Left forelimb (tissue), 1 donor: ENCODE data around the gene OR2M4.
"Not testable (repeated sequence)": the region's sequence is repeated elsewhere in the genome, so short reads cannot be mapped to it uniquely, and the experiment has no call there.

Experiments
- DNase-seq: peaks from one replicate; pipeline ENCODE4 v3.0.0-alpha.2; 2018; ENCODE audit warnings: low spot score

The OR2M4 gene, protein sequence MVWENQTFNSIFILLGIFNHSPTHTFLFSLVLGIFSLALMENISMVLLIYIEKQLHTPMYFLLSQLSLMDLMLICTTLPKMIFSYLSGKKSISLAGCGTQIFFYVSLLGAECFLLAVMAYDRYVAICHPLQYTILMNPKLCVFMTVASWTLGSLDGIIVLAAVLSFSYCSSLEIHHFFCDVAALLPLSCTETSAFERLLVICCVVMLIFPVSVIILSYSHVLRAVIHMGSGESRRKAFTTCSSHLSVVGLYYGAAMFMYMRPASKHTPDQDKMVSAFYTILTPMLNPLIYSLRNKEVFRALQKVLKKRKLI

DNA sequence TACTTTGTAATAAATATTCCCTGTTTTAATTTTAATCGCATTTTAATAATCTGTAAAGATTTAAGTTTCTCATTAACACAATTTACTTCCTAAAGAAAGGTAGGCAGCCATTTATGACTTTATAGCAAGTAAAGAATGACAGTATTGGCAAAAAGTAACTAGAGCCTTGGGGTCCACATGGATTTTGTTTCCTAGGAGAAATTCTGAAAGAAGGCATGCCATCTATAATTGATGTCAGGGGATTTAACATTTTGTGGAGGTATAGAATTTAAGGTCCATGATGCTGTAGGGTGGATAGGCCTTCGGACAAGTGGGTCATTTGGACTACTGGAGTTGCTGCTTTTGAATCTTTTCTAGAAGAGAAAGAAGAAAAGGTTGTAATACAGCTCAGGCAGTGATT is at the start of gene OR2M4:
Gene OR2M4, plus strand, starts transcription at position 301 of the 400 bp plus-strand sequence. CDS start 7,512 bp downstream, outside the sequence.
- no peak for DNase-seq

DNA sequence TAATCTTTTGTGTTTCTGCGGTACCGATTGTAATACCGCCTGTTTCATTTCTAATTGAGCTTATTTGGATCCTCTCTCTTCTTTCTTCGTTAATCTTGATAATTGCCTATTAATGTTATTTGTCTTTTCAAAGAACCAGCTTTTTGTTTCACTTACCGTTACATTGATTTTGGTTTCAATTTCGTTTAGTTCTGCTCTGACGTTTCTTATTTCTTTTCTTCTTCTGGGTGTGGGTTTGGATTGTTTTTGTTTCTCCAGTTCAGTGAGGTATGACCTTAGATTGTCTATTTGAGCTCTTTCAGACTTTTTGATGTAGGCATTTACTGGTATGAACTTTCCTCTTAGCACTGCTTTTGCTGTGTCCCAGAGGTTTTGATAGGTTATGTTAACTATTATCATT is 47.2 kb upstream of the OR2M4 start:
- no peak for DNase-seq

DNA sequence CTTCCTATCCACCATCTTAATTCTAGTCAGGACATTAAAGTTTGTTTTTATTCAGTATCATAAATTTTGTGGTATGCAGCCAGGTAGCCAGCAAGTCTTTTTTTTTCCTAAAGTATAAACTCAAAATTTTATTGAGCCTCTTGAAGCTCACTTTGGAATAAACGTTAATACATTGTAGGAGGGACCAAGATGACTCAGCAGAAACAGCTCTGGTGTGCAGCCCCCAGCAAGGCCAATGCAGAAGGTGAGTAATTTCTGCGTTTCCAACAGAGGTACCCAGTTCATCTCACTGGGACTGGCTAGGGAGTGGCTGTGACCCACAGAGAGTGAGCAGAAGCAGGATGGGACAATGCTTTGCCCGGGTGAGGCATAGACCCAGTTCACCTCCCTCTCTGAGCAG is 43.9 kb upstream of the OR2M4 start:
- no peak for DNase-seq

DNA sequence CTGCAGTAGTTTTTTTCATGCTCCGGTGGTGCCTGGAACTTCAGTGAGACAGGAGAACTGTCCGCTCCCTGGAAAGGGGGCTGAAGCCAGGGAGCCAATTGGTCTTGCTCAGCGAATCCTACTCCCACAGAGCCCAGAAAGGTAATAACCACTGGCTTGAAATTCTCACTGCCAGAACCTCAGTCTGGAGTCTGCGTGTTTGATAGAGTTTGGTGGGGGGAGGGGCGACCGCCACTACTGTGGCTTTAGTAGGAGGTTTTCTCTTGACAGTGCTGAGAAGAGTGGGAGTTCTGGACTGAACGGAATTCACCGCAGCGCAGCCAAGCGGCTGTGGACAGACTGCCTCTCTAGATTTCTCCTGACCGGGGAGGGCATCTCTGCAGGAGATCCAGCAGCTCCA is 42.2 kb upstream of the OR2M4 start:
- no peak for DNase-seq

DNA sequence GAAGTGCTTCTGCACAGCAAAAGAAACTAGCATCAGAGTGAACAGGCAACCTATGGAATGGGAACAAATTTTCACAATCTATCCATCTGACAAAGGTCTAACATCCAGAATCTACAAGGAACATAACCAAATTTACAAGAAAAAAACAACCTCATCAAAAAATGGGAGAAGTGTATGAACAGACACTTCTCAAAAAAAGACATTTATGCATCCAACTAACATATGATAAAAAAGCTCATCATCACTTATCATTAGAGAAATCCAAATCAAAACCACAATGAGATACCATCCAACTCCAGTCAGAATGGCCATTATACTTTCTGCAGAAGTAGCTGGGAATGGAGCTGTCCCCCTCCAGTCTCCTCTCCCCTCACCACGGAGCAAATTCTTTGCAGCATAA is 37.1 kb upstream of the OR2M4 start:
- no peak for DNase-seq

DNA sequence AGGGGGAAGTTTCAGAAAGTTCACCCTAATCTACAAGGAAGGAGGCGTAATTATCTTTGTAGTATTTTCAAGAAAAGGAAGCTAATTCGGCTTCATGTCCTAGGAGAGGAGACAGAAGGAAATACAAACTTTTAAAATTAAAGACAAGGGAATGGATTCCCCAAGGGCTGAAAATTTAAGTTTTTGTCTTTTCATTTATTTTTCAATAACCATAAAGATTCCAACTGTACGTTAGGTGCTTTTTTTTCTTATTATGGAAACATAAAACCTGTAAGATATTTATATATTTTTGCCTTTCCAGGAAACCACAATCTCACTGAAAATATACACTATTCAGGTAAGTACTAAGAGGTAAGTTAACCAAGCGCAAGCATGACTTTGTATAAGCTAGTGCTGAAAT is 34.3 kb upstream of the OR2M4 start, which contains the start of gene OR2M3:
Gene OR2M3, plus strand, starts transcription at position 301 of the 400 bp plus-strand sequence. CDS start 5,803 bp downstream, outside the sequence.
- DNase-seq, result no peak

DNA sequence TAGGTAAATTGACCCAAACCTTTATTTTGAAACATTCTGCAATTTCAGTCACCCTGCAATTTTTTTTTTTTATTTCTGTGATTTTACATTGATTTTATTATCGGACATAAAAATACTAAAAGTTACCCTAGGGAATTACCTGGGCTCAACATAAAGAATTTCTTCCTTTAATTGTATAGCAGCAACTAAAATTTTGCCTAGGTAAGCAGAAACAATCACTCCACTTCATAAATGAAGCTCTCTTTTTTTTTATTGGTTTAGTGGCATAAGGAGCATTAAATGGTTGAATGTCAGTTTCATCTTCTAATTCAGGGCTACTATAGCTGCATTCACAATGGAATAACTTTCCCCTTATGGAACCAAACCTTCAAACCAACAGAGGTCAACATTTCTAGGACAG is 15.3 kb upstream of the OR2M4 start:
- no peak for DNase-seq

DNA sequence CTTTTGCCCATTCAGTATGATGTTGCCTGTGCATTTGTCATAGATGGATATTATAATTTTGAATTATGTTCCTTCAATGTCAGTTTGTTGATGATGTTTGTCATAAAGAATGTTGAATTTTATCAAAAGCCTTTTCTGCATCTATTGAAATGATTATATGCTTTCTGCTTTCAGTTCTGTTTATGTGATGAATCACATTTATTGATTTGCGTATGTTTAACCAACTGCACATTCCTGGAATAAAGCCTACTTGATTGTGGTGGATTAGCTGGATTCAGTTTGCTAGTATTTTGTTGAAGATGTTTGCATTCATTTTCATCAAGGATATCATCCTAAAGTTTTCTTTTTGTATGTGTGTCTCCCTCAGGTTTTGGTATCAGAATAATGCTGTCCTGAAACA is 5.7 kb upstream of the OR2M4 start:
- DNase-seq, result no peak

DNA sequence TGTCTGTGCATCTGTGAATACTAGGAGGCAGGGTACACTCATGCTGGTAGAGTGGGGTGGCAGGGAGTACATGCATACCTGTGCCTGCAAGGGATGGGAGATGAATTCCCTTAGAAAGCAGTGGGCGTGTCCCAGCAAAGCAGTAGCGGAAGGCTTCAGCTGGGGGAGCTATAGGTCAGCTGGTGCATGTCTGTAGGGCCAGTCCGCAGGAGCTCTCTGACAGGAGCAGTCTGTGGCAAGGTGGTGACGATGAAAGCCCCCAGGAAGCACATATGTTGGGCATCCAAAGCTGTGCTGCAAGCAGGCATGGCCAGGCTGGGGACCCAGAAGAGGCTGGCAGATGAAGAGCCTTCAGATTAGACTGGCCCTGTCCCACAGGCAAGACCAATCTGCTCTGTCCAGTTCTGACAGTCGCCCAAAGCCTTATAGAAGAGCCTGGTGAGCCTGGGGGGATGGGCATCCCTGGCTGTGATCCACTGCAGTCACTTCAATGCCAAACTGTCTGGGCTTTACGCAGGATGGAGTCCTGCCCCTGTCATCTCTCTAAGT is 1.8 kb upstream of the OR2M4 start:
- DNase-seq, result no peak

DNA sequence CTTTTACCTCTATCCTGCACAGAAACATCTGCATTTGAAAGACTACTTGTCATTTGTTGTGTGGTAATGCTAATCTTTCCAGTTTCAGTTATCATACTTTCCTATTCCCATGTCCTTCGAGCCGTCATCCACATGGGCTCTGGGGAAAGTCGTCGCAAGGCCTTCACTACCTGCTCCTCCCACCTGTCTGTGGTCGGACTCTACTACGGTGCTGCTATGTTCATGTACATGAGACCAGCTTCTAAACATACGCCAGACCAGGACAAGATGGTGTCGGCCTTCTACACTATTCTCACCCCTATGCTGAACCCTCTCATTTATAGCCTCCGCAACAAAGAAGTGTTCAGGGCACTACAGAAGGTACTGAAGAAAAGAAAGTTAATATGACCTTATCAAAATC is 8.3 kb downstream of the OR2M4 start:
- no peak for DNase-seq

DNA sequence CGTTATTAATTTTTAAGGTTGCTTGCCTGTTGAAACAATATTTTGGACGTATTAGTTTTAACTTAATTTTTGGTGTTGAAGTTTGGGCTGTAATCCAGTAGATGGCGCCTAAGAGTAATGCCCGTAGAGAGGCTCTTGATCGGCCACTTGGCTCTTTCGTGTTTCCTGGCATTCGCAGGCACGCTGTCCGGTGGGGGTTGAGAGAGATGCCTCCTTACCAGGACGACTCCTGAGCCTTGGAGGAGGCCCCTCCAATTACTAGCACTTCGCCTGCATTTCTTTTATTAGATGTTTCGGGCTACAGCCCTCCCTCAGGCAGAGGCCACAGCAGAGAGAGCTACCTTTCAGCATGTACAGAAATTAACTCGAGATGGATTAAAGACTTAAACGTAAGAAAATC is 12.0 kb downstream of the OR2M4 start:
- DNase-seq, result no peak

DNA sequence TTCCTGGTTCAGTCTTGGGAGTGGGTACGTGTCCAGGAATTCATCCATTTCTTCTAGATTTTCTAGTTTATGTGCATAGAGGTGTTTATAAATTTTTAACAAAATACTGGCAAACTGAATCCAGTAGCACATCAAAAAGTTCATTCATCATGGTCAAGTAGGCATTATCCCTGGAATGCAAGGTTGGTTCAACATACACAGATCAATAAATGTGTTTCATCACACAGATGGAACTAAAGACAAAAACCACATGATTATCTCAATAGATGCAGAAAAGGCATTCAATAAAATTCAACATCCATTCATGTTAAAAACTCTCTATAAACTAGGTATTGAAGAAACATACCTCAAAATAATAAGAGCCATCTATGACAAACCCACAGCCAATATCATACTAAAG is 28.1 kb downstream of the OR2M4 start:
- not testable (repeated sequence) for DNase-seq

DNA sequence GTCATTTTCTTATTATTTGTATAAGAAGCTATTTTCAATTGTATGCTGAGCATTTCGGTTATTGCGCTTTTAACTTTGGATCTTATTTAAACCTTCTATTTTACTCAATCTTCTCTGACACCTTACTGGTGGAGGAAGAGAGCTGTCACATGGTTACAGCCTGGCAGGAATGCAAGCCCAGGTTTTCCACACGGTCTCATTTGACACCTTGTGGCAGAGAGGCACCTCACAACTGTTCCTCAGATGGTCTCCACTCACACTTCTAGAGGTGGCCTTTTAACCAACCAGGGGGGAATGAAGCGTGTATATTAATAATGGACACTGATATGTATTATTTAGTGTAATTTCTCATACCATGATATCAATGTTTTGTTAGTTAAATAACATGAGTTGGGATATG is 37.0 kb downstream of the OR2M4 start:
- no peak for DNase-seq

DNA sequence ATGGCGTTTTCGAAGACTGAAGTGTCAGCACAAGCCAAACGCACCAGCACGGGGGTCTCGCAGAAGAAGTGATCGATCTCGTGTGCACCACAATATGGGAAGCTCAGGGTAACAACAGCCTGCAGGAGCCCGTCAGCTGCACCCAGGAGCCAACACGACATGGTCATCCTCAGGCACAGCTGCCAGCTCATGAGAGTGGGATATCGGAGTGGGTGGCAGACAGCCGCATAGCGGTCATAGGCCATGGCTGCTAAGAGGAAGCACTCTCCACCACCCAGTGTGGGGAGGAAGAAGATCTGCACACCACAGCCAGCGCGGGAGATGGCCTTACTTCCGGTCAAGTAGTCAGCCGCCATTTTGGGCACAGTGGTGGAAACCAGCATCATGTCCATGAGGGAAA is 42.0 kb downstream of the OR2M4 start:
- not testable (repeated sequence) for DNase-seq

DNA sequence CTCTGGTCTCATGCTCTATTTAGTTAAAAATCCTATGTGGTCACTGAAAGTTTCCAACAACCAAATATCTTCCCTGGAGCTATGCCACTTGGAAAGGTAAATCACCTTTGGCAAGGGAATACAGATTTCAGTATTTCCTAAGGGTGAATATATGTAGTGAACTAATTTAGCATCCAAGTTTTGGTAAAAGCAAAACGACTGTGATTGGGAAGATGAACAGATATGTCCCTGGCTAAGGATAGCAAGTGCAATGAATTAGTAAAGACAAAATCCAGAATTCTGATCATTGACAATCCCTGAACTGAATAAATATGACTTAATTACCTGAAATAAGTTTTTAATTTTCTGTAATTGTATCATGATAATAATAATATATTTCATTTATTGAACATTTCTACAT is 46.7 kb downstream of the OR2M4 start, which contains the start of gene OR2T33:
Gene OR2T33, minus strand, starts transcription at position 101 of the 400 bp plus-strand sequence. CDS start 4,162 bp downstream, outside the sequence.
- DNase-seq, result no peak

DNA sequence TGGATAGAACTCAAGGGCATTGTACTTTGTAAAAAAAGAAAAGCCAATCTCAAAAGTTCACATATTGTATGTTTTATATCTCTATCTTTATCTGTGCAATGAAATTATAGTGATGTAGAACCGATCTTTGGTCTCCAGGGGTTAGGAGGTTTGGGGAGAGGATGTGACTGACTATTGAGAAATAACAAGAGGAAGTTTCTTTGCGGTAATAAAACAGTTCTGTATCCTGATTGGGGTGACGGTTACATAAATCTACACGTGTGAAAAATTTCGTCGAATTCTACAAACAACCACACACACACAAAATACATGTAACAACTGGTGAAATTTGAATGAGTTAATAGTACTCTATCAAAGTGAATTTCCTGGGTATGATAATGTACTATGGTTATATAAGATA is 57.2 kb downstream of the OR2M4 start:
- no peak for DNase-seq
